C4-2B (cell line): ENCODE results near the gene SINHCAF.

Experiments used
- CTCF ChIP-seq: fragments of 450-650 bp; conservative IDR thresholded peaks from 2 replicates; pipeline ENCODE4 v1.5.1; 2017; ENCODE audit warnings: mild to moderate bottlenecking
- ZFX ChIP-seq: fragments of 450-650 bp; IDR thresholded peaks from 2 replicates; pipeline ENCODE4 v1.6.1; 2017

GRCh38 chr12:31248337-31248736, 77.6 kb downstream of the SINHCAF start:
- TF ChIP-seq CTCF (no peak), ZFX (no peak)
